Amygdala (tissue), 56 donors: ENCODE results near the gene DIP2C.

Experiments used
- DNase-seq, 56 donors: peaks; one replicate each; lab custom pipeline; 2025; lab: John Stamatoyannopoulos, UW

DIP2C gene

DNA sequence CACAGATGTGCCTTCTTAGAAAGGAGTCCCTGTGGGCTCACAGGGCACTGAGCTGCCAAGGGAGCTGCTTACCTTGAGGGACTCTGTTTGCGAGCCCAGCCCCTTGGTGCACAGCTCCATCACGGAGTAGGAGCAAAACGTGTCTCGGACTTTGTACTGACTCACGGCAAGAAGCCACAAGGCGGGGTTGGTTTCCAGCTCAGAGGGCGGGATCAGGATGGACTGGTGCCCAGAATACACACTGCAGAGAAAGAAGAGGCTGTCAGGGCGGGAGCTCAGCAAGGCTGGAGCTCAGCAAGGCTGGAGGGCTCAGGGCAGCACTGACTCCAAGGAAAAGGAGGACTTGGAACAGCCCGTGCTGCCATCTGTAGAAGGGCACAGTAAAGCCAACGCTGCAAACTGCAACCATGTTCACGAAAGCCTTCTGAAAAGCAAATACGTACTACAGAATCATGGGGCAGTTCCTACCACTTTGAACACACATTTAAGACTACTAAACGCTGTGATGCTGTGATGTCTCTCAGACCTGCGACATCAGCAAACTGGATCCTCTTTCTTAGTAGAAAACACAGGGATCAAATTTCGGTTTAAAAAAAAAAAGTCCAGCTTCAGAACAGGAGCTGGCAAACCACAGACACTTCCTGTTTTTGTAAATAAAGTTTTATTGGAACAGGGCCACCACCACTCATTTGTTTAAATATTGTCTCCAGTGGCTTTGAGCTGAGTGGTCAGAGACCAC lies 359.9 kb downstream of the DIP2C start:
- peak in 53 of 56 donors; percentile 11 to 83 (median 64) for DNase-seq

DNA sequence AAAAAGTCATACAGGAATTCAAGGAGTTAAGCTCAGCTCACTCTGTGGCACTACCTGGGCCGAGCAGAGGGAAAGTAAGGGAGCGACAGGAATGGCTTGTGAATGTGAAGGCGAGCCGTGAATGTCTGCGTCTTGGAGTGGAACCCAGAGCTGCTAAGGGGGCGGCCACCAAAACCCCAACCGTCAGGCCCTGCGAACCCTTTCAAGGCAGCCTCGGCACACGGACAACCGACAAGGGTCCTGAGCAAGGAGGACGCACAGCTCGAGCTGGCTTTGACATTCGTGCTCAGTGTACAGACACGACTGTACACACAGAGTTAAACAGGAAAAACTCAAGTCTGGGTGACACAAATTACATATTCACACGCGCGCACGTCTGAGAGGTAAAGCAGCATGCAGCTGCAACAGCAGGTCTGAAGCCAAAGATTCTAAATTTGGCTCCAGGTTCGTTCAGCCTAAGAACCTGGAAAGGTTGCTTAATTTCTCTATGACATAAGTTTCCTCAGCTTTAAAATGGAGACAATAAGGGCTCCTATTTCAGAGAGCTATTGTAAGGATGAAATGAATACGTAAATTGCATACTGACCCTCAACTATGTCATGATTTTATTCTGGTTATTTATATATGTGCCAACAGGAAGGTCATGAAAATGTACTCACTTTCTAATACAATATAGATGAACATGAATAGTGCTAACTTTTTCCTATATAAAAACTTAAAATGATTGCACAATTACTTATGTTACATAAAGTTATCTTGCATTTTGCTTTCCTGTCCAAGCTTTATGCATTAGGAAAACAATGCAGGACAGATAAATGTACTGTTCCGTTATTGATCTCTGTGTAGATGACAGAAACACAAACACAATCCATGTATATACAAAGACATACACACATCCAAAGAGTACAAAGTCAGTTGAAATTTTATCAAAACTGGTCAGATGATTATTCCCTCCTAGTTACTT lies 361.3 kb downstream of the DIP2C start:
- DNase-seq = no peak

DNA sequence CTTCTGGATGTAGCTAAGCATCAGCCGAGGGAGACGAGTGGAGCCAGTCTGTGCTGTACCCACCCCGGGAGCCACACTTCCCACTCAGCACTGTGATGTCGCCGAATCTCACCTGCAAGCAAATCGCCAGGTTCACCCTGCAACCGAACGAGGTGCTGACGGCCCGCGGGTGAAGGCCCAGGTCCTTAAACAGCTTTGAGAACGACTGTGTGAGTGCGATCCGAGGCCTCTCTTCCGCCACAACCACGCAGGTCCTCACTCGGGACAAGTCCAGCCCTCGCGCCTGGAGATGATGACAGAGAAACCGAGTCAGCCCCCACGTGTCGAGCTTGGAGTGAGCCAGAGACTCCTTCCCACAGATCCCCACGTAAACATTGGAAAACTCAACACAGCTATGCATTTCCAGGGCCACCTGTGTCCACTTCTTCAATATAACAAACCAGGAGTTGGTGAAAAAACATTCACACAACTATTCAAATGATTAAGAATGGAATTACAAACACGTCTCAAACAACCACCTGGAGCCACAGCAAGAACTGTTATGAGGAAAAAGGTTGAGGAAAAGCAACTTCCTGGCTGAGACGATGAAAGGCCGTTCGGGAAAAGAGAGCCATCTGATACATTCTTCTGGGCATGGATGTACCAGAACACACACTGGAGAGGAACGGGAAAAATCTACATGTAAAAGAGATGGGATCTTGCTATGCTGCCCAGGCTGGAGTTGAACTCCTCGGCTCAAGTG lies 362.4 kb downstream of the DIP2C start:
- no peak for DNase-seq

DNA sequence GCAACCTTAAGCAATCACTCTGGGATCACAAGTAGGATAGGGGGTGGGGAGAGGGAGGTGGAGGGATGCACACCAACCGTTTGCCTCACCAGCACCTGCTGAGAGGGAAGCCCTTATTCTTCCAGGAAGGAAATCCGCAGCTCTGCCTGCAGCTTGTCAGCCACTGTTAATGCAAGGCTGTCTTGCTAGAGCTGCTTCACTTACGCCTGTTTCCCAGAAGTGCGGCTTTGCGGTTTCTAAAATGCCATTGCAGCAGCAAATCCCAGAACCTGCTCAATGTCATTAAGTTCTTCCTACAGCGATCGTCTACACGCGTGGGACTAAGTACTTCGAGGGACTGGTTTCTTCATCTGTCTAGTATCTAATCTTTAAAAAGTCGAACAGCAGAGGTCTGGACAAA lies 363.1 kb downstream of the DIP2C start:
- no peak for DNase-seq

DNA sequence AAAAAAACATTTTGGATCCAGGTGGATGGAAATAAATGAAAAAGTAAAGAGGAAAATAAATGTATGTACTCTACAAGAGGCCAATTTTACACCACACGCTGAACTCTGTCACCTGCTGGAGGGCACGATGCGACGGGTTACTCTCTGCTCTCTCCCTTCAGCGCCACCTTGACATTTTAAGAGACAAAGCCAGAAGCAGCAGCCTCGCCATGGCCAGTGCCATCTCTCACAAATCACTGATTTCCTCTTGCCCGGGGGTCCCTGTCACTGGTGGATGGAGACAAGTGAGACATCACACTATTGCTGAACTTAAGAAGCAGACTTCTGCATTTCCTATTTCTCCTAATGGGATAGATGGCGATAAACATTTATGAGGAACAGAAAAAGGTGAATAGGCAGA lies 364.2 kb downstream of the DIP2C start:
- no peak for DNase-seq

DNA sequence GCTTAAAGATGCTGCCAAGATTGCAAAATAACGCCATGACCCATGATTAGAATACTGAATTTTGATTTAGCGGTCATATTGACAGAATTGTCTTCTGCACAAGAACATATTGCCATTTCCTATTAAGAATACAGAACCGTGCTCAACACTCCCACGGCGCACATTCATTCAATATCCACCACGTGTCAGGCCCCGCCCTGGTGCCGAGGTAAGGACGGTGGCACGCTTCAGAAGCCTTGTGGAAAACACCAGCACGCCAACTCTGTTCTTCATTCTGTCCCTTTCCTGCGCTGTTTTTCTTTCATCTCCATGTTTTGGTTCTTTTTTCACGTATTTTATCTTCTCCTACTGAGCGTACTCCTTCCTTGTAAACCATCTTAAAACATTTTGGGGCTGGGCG lies 364.9 kb downstream of the DIP2C start:
- no peak for DNase-seq

DNA sequence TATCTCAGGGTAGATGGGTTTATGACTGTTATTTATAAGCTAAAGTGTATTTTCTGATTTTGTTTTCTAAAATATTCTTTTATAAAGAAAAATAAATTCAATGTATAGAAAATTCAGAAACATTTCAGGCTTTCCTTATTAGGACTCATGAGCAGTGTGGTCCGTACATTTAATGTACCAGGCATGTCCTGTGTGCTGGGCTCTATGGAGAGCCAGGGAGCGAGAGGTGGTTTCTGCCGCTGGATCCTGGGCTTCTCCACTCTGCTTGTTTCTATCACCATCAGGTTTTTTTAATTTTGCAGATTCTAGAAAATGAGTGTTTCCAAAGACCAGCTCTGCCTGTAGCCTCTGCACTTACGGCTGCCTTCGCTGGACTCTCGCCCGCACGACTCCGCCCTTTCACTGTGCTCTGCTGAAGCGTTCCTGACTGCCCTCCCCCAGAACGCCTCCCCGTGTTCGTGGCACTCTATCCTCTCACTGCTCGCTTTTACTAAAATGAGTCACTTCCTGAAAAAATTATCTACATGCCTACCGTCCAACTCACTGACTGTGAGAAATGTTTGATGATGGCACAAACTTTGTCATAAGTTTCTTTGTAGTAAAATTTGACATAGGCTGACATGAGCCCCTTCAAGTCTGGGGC lies 365.7 kb downstream of the DIP2C start:
- peak in 12 of 56 donors; percentile 12 to 58 (median 24) for DNase-seq

DNA sequence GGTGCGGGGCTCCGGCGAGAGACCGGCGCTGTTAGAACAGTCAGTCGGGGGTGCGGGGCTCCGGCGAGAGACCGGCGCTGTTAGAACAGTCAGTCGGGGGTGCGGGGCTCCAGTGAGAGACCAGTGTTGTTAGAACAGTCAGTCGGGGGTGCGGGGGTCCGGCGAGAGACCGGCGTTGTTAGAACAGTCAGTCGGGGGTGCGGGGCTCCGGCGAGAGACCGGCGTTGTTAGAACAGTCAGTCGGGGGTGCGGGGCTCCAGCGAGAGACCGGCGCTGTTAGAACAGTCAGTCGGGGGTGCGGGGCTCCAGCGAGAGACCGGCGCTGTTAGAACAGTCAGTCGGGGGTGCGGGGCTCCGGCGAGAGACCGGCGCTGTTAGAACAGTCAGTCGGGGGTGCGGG lies 366.4 kb downstream of the DIP2C start:
- DNase-seq = peak in 1 of 56 donors; percentile 22

DNA sequence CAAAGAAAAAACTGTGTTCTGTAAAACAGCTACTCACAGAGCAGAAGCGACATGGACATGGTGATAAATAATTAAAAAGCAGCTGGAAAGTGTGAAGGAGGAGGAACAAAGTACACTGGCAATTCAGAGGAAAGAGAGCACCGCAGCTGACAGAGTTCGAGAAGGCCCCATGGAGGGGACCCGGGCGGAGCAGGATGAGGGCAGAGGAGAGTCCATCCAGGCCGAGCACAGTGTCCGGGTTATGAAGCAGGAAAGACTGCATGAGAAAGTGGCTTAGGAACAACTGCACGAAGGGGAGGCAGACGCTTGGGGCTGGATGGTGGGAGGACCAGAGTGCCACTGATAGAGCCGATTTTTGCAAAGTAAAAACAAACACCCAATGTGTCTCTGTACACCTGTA lies 368.7 kb downstream of the DIP2C start:
- no peak for DNase-seq

DNA sequence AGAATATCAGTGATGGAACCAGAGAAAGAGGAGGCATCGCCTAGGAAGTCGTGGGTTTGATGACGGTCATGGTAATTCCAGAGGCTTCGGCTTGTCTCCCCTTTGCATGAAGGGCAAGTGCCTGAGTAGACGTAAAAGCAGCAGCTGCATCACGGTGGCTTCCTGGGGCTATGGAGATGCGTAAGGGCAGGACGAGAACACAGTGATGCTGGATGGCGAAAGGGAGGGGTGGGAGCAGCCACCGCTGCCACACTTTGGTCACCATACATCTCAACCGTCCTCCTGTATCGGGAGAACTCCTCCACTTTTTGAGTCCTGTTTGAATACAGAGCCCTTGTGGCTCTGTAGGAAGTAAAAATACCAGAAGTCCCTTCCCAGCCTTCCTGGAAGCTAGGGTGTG lies 371.5 kb downstream of the DIP2C start:
- no peak for DNase-seq

DNA sequence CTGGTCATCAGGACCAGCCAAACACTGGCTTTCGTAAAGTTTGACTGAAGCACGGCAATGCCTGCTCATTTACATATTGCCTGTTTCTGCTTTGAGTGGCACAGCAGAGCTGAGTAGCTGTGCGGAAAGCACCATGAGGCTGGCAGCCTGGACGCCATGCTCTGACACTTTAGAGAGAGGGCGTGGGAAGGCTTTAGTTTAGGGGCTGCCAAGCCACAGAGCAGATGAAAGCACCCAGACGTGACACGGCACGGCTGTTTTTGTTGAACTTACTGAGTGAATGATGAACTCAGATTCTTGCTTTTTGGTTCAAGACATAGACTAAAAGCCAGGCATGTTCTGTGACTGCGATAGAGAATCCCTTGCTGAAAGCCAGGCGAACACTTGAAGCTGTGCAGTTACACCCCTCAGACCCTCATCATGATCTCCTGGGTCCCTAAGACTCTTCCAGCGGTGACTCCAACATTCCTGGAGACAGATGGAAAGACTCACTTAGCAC lies 372.1 kb downstream of the DIP2C start:
- DNase-seq = no peak

DNA sequence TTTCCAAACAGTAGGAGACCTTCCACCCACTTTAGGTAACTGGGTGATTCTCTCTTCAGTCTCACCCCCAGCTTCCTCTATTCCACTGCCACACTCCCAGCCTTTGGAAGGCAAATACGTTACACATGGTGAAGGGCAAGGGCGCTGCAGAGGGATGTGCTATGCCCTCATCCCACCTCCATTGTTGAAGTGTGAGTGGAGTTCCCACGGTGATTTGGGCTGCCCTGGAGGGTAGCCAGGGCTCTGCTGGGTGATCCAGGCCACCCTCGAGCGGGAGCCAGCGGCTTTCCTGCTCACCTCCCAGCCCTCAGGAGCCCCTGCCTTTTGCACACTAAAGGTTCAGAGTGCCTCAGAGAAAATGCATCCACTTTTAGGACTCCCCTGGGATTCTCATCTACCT lies 373.1 kb downstream of the DIP2C start:
- DNase-seq = no peak

DNA sequence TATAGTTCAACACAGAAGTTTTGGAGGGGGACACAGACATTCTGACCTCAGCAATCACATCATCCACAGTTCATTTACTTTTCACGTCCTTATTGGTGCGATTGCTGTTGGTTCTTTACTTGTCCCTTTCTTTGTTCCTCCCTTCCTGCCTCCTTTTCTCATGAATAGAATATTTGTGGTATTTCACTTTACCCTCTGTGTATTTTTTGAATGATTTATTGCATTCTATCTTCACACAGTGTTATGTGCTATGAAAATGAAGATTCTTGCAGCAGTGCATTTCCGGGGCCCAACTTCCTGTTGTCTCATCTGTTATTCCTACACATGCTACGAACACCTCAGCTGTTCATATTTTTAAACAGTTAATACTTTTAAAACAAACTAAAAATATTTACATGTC lies 374.6 kb downstream of the DIP2C start:
- DNase-seq = no peak

DNA sequence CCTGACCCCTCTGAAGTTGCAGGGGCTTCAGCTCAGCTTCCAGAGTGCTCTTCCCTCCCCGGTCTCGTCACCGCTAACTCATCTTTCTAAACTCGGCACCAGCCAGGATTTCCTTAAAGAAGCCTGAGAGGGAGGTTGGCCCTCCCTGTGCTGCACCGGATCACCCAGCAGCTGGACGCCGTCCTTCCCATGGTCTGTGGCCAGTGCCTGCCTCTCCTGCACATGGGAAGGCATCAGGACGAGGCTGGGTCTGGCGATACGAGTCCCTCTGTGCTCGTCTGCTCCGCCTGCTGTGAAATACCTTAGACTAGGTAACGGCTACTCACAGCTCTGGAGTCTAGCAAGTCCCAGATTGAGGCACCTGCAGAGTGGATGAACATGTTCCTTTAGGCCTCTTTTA lies 375.1 kb downstream of the DIP2C start:
- no peak for DNase-seq

DNA sequence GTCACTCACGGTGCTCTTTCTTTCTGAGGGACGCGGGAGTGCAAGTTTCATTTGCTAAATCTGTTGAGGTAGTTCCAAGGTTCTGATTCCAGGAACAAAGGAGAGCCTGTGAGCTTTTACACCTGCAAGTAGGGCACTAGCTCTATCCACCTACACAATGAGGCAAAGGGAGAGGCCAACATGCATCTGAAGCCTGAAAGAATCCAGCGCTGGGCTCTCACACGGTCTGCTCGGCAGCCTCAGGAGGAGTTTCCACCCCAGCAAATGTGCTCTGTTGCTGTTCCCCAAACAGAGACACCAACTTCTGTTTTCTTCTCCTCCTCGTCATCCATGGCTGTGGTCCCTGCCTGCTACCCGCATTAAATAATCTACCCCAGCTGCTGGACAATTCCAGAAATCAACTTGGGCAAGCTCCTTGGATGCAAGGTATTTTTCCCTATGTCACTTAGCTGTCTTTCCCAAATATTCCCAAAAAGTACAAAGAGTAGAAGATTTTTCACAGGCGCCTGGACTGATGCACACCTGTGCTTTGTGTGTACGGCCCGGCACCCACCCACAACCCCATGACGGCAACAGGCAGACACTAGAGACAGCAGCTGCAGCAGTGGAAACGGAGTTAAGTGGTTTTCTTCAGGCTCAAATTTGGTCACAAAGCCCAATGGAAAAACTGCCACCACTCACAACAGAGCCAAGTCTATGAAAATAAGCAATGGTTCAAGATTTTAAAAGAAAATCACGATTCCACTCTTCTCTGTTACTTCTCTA lies 377.4 kb downstream of the DIP2C start:
- DNase-seq = no peak

DNA sequence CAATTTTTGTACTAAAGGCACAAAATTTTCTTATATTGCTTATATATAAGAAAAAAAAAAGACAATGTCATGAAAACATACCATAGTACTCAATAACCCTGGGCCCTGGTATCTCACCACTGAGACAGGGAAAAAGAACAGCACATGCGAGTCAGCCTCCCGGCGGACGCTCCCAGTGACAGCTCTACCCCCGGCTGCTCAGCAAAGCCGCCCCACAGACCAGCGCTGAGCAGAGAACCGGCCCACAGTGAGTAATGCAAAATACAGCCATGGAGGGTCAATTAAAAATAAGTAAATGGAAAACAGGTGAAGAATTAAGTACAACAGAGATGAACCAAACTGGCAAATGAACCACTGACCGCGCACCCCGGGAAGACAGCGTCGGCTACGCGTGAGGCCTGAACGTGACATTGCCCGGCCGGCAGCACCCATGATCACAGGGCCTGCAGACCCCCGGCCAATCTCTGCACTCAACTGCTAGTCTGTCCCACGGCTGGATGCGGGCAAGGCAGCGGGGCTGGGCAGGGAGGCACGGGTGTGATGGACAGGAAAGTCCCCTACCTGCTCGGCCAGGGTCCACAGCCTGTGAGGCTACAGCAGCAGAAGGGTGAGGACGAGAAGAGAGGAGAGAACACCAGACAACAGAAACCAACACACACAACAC lies 378.4 kb downstream of the DIP2C start:
- no peak for DNase-seq

DNA sequence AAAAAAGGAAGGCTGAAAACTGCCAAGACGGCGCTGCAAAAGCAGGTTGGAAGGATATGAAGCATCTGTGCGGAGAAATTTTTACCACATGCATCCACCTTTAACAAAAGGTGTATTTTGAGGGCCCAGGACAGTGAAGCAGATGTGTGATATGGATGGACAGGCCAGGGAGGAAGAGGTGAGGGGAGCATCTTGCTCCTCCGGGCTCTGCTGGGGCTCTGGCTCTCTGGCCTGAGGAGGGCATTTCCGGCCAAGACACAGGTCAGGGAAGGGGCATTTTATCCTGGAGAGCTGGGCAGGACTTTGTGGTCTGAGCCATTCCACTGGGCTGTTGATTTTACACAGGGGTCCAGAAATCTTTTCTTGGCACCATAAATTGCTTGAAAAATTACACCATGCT lies 379.1 kb downstream of the DIP2C start:
- DNase-seq = no peak

DNA sequence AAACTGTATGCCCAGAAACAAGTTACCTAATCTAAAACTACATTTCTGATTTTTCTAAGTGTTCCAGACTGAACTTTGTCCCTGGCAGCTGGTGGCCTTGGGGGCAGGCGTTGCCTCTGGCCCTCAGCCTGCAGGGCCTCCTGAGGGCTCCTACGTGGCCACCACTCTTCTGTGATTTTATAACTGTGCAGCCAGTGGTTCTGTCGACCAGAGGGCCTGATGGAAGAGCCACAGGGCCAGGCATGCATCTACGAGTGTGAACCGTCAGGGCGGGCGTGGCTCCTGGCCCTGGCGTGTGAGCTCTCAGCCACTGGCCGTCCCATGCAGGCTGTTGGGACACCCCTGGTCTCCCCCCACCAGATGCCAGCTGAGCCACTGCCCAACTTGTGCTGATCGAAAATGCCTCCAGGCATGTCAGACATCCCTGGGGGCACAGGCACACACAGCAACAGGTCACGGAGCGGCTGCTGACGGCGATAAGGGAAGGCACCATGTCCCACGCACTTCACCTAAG lies 380.8 kb downstream of the DIP2C start:
- DNase-seq = no peak

DNA sequence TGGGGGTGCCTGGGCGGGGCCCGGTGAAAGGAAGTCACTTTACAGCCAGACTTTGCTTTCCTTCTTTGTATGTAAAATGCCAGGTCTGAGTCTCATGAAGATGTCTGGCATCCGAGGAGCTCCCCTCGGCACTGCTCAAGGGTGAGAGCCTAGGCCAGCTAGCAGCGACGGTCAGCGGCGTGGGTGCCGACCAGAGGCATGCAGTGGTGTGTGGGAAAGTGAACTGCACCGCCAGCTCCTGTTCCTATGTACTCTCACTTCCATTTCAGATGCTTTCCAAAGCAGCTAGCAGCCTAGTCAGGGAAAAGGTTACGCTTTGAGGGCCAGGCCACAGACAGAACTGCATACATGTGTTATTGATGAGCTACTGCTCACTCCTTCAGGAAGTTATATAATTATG lies 381.4 kb downstream of the DIP2C start:
- DNase-seq = no peak
